Measurements from ENCODE around the gene TLR9. TPM values are rescaled to one million over a fixed set of nuclear protein-coding genes. Genes with fewer than 3 reads are reported as not detected.

TLR9 gene
- total RNA-seq, 1 experiment from 2014 or later = not detected

- in situ Hi-C loops (cut with HindIII; ENCODE audit: low pct_unique_long_range_greater_than_20kb, low sequenced_read_pairs) = no loop called here
- no peak for ATAC-seq
- H3K4me3 ChIP-seq (ENCODE audit: low read depth in 2 of 2, low read length in 2 of 2) = no peak overlapping the region
- POLR2A ChIA-PET = no interaction called here
- H3K27ac ChIP-seq (ENCODE audit: low read length) = no peak overlapping the region
- intact Hi-C loops (cut with micrococcal nuclease; ENCODE audit: unreplicated experiment) = no loop called here
- H3K4me1 ChIP-seq (ENCODE audit: control insufficient read depth, insufficient read depth, low read length) = no peaks in the 10 kb centered on the region
- no peaks in the 10 kb centered on the region for H3K27me3 ChIP-seq (ENCODE audit: control insufficient read depth, insufficient read depth, low read length)
- no TSS peak for BruUV-seq (replicated peaks)
- no peaks in the 10 kb centered on the region for H3K36me3 ChIP-seq (ENCODE audit: control insufficient read depth, insufficient read depth, low read length)
- CTCF ChIA-PET = no interaction called here
- no peak for DNase-seq (ENCODE audit: low read depth, low spot score)
- TF ChIP-seq TCF7L2 (IDR thresholded peaks at IDR 0.05; ENCODE audit: low read depth, low read length) (no peak), POLR2AphosphoS5 (IDR thresholded peaks at IDR 0.05; ENCODE audit: low read depth, low read length) (no peak), REST (IDR thresholded peaks at IDR 0.05; ENCODE audit: insufficient read depth in 1 of 2, low read depth in 2 of 2, low read length in 1 of 2) (no peak), CTCF (IDR thresholded peaks at IDR 0.05) (no peak), SIN3A (IDR thresholded peaks at IDR 0.05; ENCODE audit: borderline replicate concordance, insufficient read depth, low read depth, low read length) (no peak)
- H3K9me3 ChIP-seq (ENCODE audit: control insufficient read depth, insufficient read depth, low read depth, low read length) = no peaks in the 10 kb centered on the region
These were observed 35.0 kb downstream of the TLR9 start for GRCh38 chr3:52190294-52191074.

- H3K27me3 ChIP-seq (ENCODE audit: control insufficient read depth, insufficient read depth, low read length) = no peaks in the 10 kb centered on the region
- DNase-seq (ENCODE audit: low read depth, low spot score) (no peak), ATAC-seq (no peak)
- no peaks in the 10 kb centered on the region for H3K4me1 ChIP-seq (ENCODE audit: control insufficient read depth, insufficient read depth, low read length)
- BruUV-seq (replicated peaks) = no TSS peak
- H3K4me3 ChIP-seq (ENCODE audit: low read depth in 2 of 2, low read length in 2 of 2) = no peak overlapping the region
- H3K36me3 ChIP-seq (ENCODE audit: control insufficient read depth, insufficient read depth, low read length) = no peaks in the 10 kb centered on the region
- no peak overlapping the region for H3K27ac ChIP-seq (ENCODE audit: low read length)
- ChIA-PET CTCF (no interaction called here), POLR2A (no interaction called here)
- H3K9me3 ChIP-seq (ENCODE audit: control insufficient read depth, insufficient read depth, low read depth, low read length) = no peaks in the 10 kb centered on the region
- intact Hi-C loops (cut with micrococcal nuclease; ENCODE audit: unreplicated experiment) (no loop called here), in situ Hi-C loops (cut with HindIII; ENCODE audit: low pct_unique_long_range_greater_than_20kb, low sequenced_read_pairs) (no loop called here)
- no peak for TF ChIP-seq REST (IDR thresholded peaks at IDR 0.05; ENCODE audit: insufficient read depth in 1 of 2, low read depth in 2 of 2, low read length in 1 of 2)
These were observed 36.9 kb downstream of the TLR9 start for GRCh38 chr3:52188556-52188955.
